ENCODE measurements around the gene PI4KA.

- TF ChIP-seq, protein P1, sequence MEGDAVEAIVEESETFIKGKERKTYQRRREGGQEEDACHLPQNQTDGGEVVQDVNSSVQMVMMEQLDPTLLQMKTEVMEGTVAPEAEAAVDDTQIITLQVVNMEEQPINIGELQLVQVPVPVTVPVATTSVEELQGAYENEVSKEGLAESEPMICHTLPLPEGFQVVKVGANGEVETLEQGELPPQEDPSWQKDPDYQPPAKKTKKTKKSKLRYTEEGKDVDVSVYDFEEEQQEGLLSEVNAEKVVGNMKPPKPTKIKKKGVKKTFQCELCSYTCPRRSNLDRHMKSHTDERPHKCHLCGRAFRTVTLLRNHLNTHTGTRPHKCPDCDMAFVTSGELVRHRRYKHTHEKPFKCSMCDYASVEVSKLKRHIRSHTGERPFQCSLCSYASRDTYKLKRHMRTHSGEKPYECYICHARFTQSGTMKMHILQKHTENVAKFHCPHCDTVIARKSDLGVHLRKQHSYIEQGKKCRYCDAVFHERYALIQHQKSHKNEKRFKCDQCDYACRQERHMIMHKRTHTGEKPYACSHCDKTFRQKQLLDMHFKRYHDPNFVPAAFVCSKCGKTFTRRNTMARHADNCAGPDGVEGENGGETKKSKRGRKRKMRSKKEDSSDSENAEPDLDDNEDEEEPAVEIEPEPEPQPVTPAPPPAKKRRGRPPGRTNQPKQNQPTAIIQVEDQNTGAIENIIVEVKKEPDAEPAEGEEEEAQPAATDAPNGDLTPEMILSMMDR (IDR thresholded peaks at IDR 0.05): no peak
- TF ChIP-seq POLR2A (IDR thresholded peaks at IDR 0.05): no peak
Observed at GRCh38 chr22:20749453-20749852, 109.2 kb downstream of the PI4KA start.

Data from body of pancreas (tissue), 4 donors.